HEK293 (cell line): Measurements from ENCODE around the gene NF2.
"Not testable (repeated sequence)": the region's sequence is repeated elsewhere in the genome, so short reads cannot be mapped to it uniquely, and the experiment has no call there.

Source experiments
- CTCF ChIA-PET: fragments of 350-600 bp; formaldehyde crosslinking; extraction: SDS; loops from one replicate; lab custom pipeline; 2021; ENCODE audit warnings: antibody characterized with exemption; lab: Yijun Ruan, JAX
- POLR2A ChIA-PET: fragments of 300-600 bp; formaldehyde crosslinking; extraction: SDS; loops from one replicate; lab custom pipeline; 2020; ENCODE audit warnings: antibody characterized with exemption, inconsistent platforms; lab: Yijun Ruan, JAX
- H3K27ac ChIP-seq: fragments of 200-500 bp; sonication (Bioruptor generic); 2 replicates; pipeline ENCODE4 v1.5.1; 2014; ENCODE audit warnings: low read depth, low read length, control low read depth, inconsistent platforms; ENCODE audit errors: extremely low read depth
- H3K36me3 ChIP-seq, 2 experiments: fragments of 200-500 bp in 1 of 2; sonication (Bioruptor generic) in 1 of 2; 1 replicate in 1 of 2; 2 replicates in 1 of 2; pipeline ENCODE4 v1.5.1; 2014 to 2017; ENCODE audit warnings: inconsistent platforms in 2 of 2, low read length in 2 of 2; ENCODE audit not compliant: control insufficient read depth in 2 of 2, insufficient read depth in 1 of 2
- H3K4me1 ChIP-seq: fragments of 200-500 bp; sonication (Bioruptor generic); 2 replicates; pipeline ENCODE4 v1.5.1; 2014; ENCODE audit warnings: mild to moderate bottlenecking, low read length, inconsistent platforms; ENCODE audit not compliant: control insufficient read depth, insufficient read depth
- H3K4me3 ChIP-seq: 2 replicates; pipeline ENCODE4 v1.5.1; 2011; ENCODE audit warnings: low read depth, mild to moderate bottlenecking, control low read depth, low read length, moderate library complexity
- H3K9me3 ChIP-seq: fragments of 200-500 bp; sonication (Bioruptor generic); 2 replicates; pipeline ENCODE4 v1.5.1; 2014; ENCODE audit warnings: low read depth, low read length, inconsistent platforms; ENCODE audit not compliant: control insufficient read depth, insufficient read depth
- ELK4 ChIP-seq: IDR thresholded peaks from 2 replicates; pipeline ENCODE4 v1.6.1; 2011; ENCODE audit warnings: mild to moderate bottlenecking, low read depth, low read length, borderline replicate concordance
- GLIS1 ChIP-seq: fragments of 450-650 bp; formaldehyde crosslinking; IDR thresholded peaks from 2 replicates; pipeline ENCODE4 v1.5.1; 2016; ENCODE audit warnings: missing biosample characterization, missing genetic modification characterization
- HOXD13 ChIP-seq: sonication (generic); formaldehyde crosslinking; IDR thresholded peaks from 2 replicates; pipeline ENCODE4 v1.8.0; 2022; ENCODE audit warnings: missing genetic modification reagents, borderline replicate concordance
- OVOL3 ChIP-seq: fragments of 450-650 bp; formaldehyde crosslinking; IDR thresholded peaks from 2 replicates; pipeline ENCODE4 v1.5.1; 2016; ENCODE audit warnings: missing biosample characterization, missing genetic modification characterization
- SCRT2 ChIP-seq: fragments of 450-650 bp; formaldehyde crosslinking; IDR thresholded peaks from 2 replicates; pipeline ENCODE4 v1.5.1; 2016; ENCODE audit warnings: missing biosample characterization, missing genetic modification characterization
- SP2 ChIP-seq: fragments of 450-650 bp; formaldehyde crosslinking; IDR thresholded peaks from 2 replicates; pipeline ENCODE4 v1.5.1; 2016; ENCODE audit warnings: missing biosample characterization, missing genetic modification characterization
- TRIM28 ChIP-seq: IDR thresholded peaks from 2 replicates; pipeline ENCODE4 v1.6.1; 2011; ENCODE audit warnings: low read length, control low read depth, borderline replicate concordance
- ZEB2 ChIP-seq: fragments of 450-650 bp; formaldehyde crosslinking; IDR thresholded peaks from 2 replicates; pipeline ENCODE4 v1.5.1; 2016; ENCODE audit warnings: missing biosample characterization, missing genetic modification characterization
- ZFP37 ChIP-seq: fragments of 450-650 bp; formaldehyde crosslinking; IDR thresholded peaks from 2 replicates; pipeline ENCODE4 v1.5.1; 2016; ENCODE audit warnings: missing biosample characterization, missing genetic modification characterization
- ZNF121 ChIP-seq: fragments of 450-650 bp; formaldehyde crosslinking; IDR thresholded peaks from 2 replicates; pipeline ENCODE4 v1.5.1; 2016; ENCODE audit warnings: missing biosample characterization, missing genetic modification characterization
- ZNF391 ChIP-seq: fragments of 450-650 bp; formaldehyde crosslinking; IDR thresholded peaks from 2 replicates; pipeline ENCODE4 v1.5.1; 2016; ENCODE audit warnings: low read depth, missing biosample characterization, missing genetic modification characterization, borderline replicate concordance
- ZNF514 ChIP-seq: fragments of 450-650 bp; formaldehyde crosslinking; IDR thresholded peaks from 2 replicates; pipeline ENCODE4 v1.5.1; 2016; ENCODE audit warnings: missing biosample characterization, missing genetic modification characterization
- ZNF544 ChIP-seq: fragments of 450-650 bp; formaldehyde crosslinking; IDR thresholded peaks from 2 replicates; pipeline ENCODE4 v1.5.0; 2017; ENCODE audit warnings: missing biosample characterization, missing genetic modification characterization
- ZNF610 ChIP-seq: fragments of 450-650 bp; formaldehyde crosslinking; IDR thresholded peaks from 2 replicates; pipeline ENCODE4 v1.5.1; 2016; ENCODE audit warnings: missing biosample characterization, missing genetic modification characterization, borderline replicate concordance
- ZNF658 ChIP-seq: fragments of 450-650 bp; formaldehyde crosslinking; IDR thresholded peaks from 2 replicates; pipeline ENCODE4; 2016; ENCODE audit warnings: missing biosample characterization, missing genetic modification characterization
- ZNF76 ChIP-seq: fragments of 450-650 bp; formaldehyde crosslinking; IDR thresholded peaks from 2 replicates; pipeline ENCODE4; 2016; ENCODE audit warnings: low read depth, missing biosample characterization, missing genetic modification characterization, borderline replicate concordance
- TF ChIP-seq, protein P1 (sequence below): fragments of 450-650 bp; formaldehyde crosslinking; IDR thresholded peaks from 2 replicates; pipeline ENCODE4 v1.5.1; 2016; ENCODE audit warnings: missing biosample characterization, missing genetic modification characterization

The NF2 gene

GRCh38 chr22:29584975-29585374 is 18.5 kb upstream of the NF2 start (continued):
- TF ChIP-seq, protein P1, sequence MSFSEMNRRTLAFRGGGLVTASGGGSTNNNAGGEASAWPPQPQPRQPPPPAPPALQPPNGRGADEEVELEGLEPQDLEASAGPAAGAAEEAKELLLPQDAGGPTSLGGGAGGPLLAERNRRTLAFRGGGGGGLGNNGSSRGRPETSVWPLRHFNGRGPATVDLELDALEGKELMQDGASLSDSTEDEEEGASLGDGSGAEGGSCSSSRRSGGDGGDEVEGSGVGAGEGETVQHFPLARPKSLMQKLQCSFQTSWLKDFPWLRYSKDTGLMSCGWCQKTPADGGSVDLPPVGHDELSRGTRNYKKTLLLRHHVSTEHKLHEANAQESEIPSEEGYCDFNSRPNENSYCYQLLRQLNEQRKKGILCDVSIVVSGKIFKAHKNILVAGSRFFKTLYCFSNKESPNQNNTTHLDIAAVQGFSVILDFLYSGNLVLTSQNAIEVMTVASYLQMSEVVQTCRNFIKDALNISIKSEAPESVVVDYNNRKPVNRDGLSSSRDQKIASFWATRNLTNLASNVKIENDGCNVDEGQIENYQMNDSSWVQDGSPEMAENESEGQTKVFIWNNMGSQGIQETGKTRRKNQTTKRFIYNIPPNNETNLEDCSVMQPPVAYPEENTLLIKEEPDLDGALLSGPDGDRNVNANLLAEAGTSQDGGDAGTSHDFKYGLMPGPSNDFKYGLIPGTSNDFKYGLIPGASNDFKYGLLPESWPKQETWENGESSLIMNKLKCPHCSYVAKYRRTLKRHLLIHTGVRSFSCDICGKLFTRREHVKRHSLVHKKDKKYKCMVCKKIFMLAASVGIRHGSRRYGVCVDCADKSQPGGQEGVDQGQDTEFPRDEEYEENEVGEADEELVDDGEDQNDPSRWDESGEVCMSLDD (tag by site-specific recombination), result no peak
- no peak for TF ChIP-seq TRIM28
- TF ChIP-seq HOXD13 (CRISPR knock-in tag), result no peak

- not testable (repeated sequence) for H3K4me3 ChIP-seq, H3K27ac ChIP-seq, H3K9me3 ChIP-seq, H3K36me3 ChIP-seq, H3K4me1 ChIP-seq
- POLR2A ChIA-PET, result interaction anchor here (0.5 to 1.0 kb wide), 2 partner anchors 33 to 305 kb away, joined by 3 to 4 read pairs; partner anchors contain the start of gene THOC5
- peak; percentile 88; the same call in 1 of the 2 replicates for TF ChIP-seq ZNF121 (tag by site-specific recombination)
- CTCF ChIA-PET, result interaction anchor here (0.7 to 1.8 kb wide), 2 partner anchors 417 to 522 kb away, joined by 4 to 5 read pairs; no protein-coding TSS in a partner anchor
Measured at GRCh38 chr22:29586193-29586705, 17.2 kb upstream of the NF2 start.

DNA sequence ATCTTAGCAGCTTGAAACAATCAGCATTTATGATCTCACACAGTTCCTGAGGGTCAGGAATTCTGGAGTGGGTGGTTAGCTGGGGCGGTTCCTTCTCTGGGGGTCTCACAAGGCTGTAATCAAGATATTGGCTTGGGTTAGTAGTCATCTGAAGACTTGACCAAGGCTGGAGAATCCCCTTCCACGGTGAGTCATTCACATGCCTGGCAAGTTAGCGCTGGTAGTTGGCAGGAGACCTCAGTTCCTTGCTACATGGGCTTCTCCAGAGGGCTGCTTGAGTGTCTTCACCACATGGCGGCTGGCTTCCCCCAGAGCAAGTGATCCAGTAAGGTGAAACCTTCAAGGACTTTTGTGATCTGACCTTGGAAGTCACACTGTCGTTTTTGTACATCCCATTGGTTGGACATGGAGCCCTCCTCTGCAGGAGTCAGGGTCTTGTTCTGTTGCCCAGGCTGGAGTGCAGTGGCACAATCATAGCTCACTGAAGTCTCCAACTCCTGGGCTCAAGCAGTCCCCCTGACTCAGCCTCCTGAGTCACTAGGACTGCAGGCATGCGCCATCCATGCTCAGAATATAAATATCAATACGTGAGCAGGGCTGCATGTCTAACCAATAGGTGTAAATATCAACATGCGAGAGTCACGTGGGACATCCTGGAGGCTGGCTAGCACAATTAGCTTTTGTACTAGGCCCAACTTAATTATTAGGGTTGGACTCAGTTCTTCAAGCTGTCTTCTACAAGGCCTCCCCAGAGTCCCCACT is 15.3 kb upstream of the NF2 start:
- Histone ChIP-seq H3K4me3 (no peak overlapping the region), H3K9me3 (no peaks in the 10 kb centered on the region), H3K36me3 (no peaks in the 10 kb centered on the region), H3K4me1 (no peaks in the 10 kb centered on the region), H3K27ac (no peak overlapping the region)
- ChIA-PET POLR2A (no interaction called here), CTCF (interaction anchor here (0.5 to 3.5 kb wide), 11 partner anchors 9 to 505 kb away, joined by 3 to 20 read pairs (median 5); no protein-coding TSS in a partner anchor)
- TF ChIP-seq SP2 (tag by site-specific recombination) (peak; percentile 10; the same call in 1 of the 2 replicates), ZNF514 (no peak)

GRCh38 chr22:29593923-29594322 is 9.5 kb upstream of the NF2 start:
- POLR2A ChIA-PET, result interaction anchor here (0.7 to 1.1 kb wide), 2 partner anchors 10 to 440 kb away, joined by 3 read pairs; no protein-coding TSS in a partner anchor
- no peaks in the 10 kb centered on the region for H3K4me1 ChIP-seq
- no peaks in the 10 kb centered on the region for H3K9me3 ChIP-seq
- H3K36me3 ChIP-seq, result no peaks in the 10 kb centered on the region
- CTCF ChIA-PET, result interaction anchor here (0.6 to 1.3 kb wide), 2 partner anchors 16 to 502 kb away, joined by 4 read pairs; no protein-coding TSS in a partner anchor
- no peak for TF ChIP-seq ZNF391 (tag by site-specific recombination)
- no peak for TF ChIP-seq SCRT2 (tag by site-specific recombination)
- TF ChIP-seq GLIS1 (tag by site-specific recombination), result no peak
- no peak for TF ChIP-seq ZNF544 (tag by site-specific recombination)
- TF ChIP-seq ZNF610 (tag by site-specific recombination), result no peak
- TF ChIP-seq OVOL3 (tag by site-specific recombination), result no peak
- no peak for TF ChIP-seq ELK4
- no peak for TF ChIP-seq ZFP37 (tag by site-specific recombination)
- no peak for TF ChIP-seq ZNF658 (tag by site-specific recombination)
- TF ChIP-seq ZNF76 (tag by site-specific recombination), result no peak
- no peak for TF ChIP-seq ZEB2 (tag by site-specific recombination)
- H3K27ac ChIP-seq, result no peak overlapping the region
- H3K4me3 ChIP-seq, result no peak overlapping the region

GRCh38 chr22:29594447-29594846 is 9.0 kb upstream of the NF2 start:
- ChIA-PET POLR2A (interaction anchor here (0.7 to 1.1 kb wide), 2 partner anchors 10 to 439 kb away, joined by 3 read pairs; no protein-coding TSS in a partner anchor), CTCF (interaction anchor here (0.6 to 1.3 kb wide), 3 partner anchors 17 to 502 kb away, joined by 3 to 4 read pairs (median 4); no protein-coding TSS in a partner anchor)
- H3K27ac ChIP-seq, H3K36me3 ChIP-seq, H3K4me1 ChIP-seq, H3K9me3 ChIP-seq, H3K4me3 ChIP-seq: not testable (repeated sequence)
